Right renal cortex interstitium (tissue), 3 donors: ENCODE data around the gene OR4D9. TPM values are rescaled to one million over a fixed set of nuclear protein-coding genes. Genes with fewer than 3 reads are reported as not detected.

Source experiments
- DNase-seq, 3 donors: peaks; one replicate each; pipeline ENCODE4 v3.0.0-alpha.2; 2013; ENCODE audit warnings: low read depth in 3 of 3, low spot score in 2 of 3
- polyA plus RNA-seq, 3 donors: library from polyadenylated mRNA; unstranded; fragments of 120-200 nt; gene quantifications; one replicate each; pipeline ENCODE4 v1.2.1, GENCODE V29; 2013; ENCODE audit not compliant: insufficient read length in 3 of 3

OR4D9 gene
- polyA plus RNA-seq, 3 donors: 0.04 TPM; not detected in 1

GRCh38 chr11:59550368-59550841 lies 39.1 kb downstream of the OR4D9 start:
- peak in 1 of 3 donors; percentile 83 for DNase-seq

GRCh38 chr11:59550842-59551658 lies 39.7 kb downstream of the OR4D9 start:
- DNase-seq: peak in 2 of 3 donors; percentile 74 to 90

- no peak for DNase-seq
These were observed 40.6 kb downstream of the OR4D9 start for GRCh38 chr11:59551659-59552521.

- DNase-seq: no peak
These were observed 41.5 kb downstream of the OR4D9 start for GRCh38 chr11:59552844-59553243.

GRCh38 chr11:59553323-59553722 lies 42.0 kb downstream of the OR4D9 start:
- no peak for DNase-seq

GRCh38 chr11:59555601-59556114 lies 44.3 kb downstream of the OR4D9 start:
- DNase-seq: no peak

- DNase-seq: no peak
These were observed 45.0 kb downstream of the OR4D9 start for GRCh38 chr11:59556115-59556916.

- no peak for DNase-seq
These were observed 45.6 kb downstream of the OR4D9 start for GRCh38 chr11:59556917-59557348.

- DNase-seq: no peak
These were observed 46.9 kb downstream of the OR4D9 start for GRCh38 chr11:59558270-59558643.

GRCh38 chr11:59559886-59560285 lies 48.5 kb downstream of the OR4D9 start:
- no peak for DNase-seq

- DNase-seq: peak in 1 of 3 donors; percentile 74
These were observed 49.0 kb downstream of the OR4D9 start for GRCh38 chr11:59560290-59560701.

GRCh38 chr11:59560702-59561473 lies 49.5 kb downstream of the OR4D9 start:
- no peak for DNase-seq

- no peak for DNase-seq
These were observed 51.0 kb downstream of the OR4D9 start for GRCh38 chr11:59562292-59562691.

Other genes starting within 250 kb of the OR4D9 start
- gene OR5AN1, start 152.6 kb upstream of the OR4D9 start, polyA plus RNA-seq: not detected
- not detected for gene OR5A2, start 85.1 kb upstream of the OR4D9 start, polyA plus RNA-seq
- not detected for gene OR5A1, start 75.1 kb upstream of the OR4D9 start, polyA plus RNA-seq
- gene OR4D6, start 54.6 kb upstream of the OR4D9 start, polyA plus RNA-seq: not detected
- not detected for gene OR4D10, start 38.2 kb upstream of the OR4D9 start, polyA plus RNA-seq
- not detected for gene OR4D11, start 8.0 kb upstream of the OR4D9 start, polyA plus RNA-seq
- 10 to 100 TPM; 60.4 to 62.9 (median 62.5) TPM for gene OSBP, start 104.2 kb downstream of the OR4D9 start, polyA plus RNA-seq
- gene PATL1, start 157.5 kb downstream of the OR4D9 start, polyA plus RNA-seq: 10 to 100 TPM; 41.4 to 45.8 (median 43.0) TPM
- not detected for gene OR10V1, start 202.3 kb downstream of the OR4D9 start, polyA plus RNA-seq
- 10 to 100 TPM; 49.0 to 55.2 (median 52.6) TPM for gene STX3, start 243.8 kb downstream of the OR4D9 start, polyA plus RNA-seq